CD4-positive, alpha-beta T cell treated with Interleukin-17A for 1 hour (primary cell): ENCODE data around the gene PUSL1.
A peak's percentile ranks its signal among the peaks of the same experiment; 100 is the strongest.

Experiments
- DNase-seq: peaks from one replicate; pipeline ENCODE4 v3.0.0-alpha.2; 2020

PUSL1 gene

DNA sequence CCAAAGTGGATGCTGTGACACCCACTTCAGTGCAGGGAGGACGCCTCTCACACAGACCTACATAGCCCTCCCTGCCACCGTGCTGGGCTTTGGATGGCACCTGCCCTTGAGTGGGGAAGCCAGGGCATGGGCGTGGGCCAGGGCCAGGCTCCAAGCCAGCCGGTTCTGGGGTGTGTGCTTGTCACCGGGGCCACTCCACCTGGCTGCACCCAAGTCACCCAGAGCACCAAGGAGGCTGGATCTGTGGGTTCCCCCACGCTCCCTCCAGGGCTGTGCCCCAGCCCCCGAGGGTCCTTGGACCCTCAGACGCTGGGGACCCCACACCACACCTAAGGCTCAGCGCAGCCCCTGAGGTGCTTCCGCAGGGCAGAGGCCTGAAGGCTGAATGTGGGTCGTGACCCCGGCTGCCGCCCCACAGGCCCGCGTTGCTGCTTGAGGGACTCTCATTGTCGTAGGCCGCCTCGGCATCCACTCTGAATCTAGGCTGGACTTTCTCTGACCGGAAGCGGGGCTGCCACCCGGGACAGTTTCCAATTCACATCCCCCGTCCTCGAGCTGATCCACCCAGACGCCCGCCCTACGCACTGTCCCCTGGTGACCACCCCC, 48.5 kb downstream of the PUSL1 start:
- DNase-seq, result no peak

GRCh38 chr1:1357871-1358432, 49.6 kb downstream of the PUSL1 start:
- no peak for DNase-seq

- no peak for DNase-seq
Observed at GRCh38 chr1:1358433-1359271, 50.3 kb downstream of the PUSL1 start, which contains the start of gene MXRA8. Gene MXRA8 (minus strand): TSS chr1:1358555. CDS start chr1:1358504, 51 bp downstream.

- DNase-seq, result peak; percentile 35
Observed at GRCh38 chr1:1359308-1359663, 50.9 kb downstream of the PUSL1 start.

- DNase-seq, result no peak
Observed at GRCh38 chr1:1359664-1360468, 51.5 kb downstream of the PUSL1 start.

GRCh38 chr1:1360506-1361169, 52.2 kb downstream of the PUSL1 start:
- no peak for DNase-seq
